Measurements from ENCODE around the gene PRDX3. TPM values are rescaled to one million over a fixed set of nuclear protein-coding genes. Genes with fewer than 3 reads are reported as not detected.
"Not testable (repeated sequence)": the region's sequence is repeated elsewhere in the genome, so short reads cannot be mapped to it uniquely, and the experiment has no call there.

Gene PRDX3
- total RNA-seq, 4 donors from 2014 or later, result 90.6 to 231 (median 141) TPM

DNA sequence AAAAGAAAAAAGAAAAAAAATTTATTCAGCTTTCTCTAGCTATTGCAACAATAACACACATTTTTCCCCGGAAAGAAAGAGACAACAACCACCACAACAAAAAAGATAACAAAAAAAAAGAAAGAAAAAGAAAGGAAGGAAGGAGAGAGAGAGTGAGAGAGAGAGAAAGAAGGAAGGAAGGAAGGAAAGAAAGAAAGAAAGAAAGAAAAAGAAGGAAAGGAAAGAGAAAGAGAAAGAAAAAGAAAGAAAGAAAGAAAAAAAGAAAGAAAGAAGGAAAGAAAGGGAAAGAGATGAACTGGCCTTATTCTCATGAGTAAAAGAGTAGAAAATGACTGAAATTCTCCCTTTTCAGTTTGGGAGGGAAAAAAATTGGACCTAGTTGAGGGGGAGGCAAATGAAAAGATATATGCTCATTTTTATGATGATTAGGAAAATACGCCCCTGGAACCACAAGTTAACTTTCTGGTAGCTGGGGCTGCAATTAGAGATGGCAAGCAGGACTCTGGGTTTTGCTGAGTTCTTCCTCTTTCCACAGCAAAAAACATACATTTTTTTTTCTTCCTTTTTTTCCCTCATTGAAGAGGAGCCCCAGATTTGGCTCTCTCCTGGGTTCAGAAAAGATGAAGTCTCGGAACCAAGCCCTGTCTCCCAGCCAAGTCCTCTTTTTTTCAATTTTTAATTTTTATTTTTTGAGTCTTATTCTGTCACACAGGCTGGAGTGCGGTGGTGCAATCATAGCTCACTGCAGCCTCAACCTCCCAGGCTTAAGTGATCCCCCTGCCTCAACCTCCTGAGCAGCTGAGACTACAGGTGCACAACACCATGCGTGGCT lies 12.6 kb upstream of the PRDX3 start:
- no peak for DNase-seq
- no peaks in the 10 kb centered on the region for H3K27me3 ChIP-seq
- H3K4me3 ChIP-seq, result no peak overlapping the region
- TF ChIP-seq, protein P1, sequence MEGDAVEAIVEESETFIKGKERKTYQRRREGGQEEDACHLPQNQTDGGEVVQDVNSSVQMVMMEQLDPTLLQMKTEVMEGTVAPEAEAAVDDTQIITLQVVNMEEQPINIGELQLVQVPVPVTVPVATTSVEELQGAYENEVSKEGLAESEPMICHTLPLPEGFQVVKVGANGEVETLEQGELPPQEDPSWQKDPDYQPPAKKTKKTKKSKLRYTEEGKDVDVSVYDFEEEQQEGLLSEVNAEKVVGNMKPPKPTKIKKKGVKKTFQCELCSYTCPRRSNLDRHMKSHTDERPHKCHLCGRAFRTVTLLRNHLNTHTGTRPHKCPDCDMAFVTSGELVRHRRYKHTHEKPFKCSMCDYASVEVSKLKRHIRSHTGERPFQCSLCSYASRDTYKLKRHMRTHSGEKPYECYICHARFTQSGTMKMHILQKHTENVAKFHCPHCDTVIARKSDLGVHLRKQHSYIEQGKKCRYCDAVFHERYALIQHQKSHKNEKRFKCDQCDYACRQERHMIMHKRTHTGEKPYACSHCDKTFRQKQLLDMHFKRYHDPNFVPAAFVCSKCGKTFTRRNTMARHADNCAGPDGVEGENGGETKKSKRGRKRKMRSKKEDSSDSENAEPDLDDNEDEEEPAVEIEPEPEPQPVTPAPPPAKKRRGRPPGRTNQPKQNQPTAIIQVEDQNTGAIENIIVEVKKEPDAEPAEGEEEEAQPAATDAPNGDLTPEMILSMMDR (IDR thresholded peaks at IDR 0.05), result no peak
- no peak for TF ChIP-seq POLR2A (IDR thresholded peaks at IDR 0.05)
- H3K9me3 ChIP-seq, result no peaks in the 10 kb centered on the region
- no peaks in the 10 kb centered on the region for H3K4me1 ChIP-seq
- H3K36me3 ChIP-seq, result no peaks in the 10 kb centered on the region
- intact Hi-C loops (cut with DNase I; ENCODE audit: low total_unique reads), result no loop called here
- no peak overlapping the region for H3K27ac ChIP-seq

DNA sequence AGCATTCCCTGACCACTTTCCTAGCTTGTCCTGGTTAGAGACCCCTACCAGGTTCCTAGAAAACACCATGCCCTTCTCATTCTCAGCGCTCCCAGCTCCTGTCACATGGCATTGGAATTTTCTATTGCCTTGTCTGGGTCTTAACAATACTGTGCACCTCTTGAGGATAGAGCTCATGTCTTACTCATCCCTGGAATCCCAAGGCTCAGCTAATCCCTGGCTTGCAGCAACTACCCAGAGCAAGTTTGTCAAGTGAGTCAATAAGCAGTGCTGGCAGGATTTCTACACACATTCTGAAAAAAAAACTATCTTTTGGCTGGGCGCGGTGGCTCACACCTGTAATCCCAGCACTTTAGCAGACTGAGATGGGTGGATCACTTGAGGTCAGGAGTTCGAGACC lies 11.7 kb upstream of the PRDX3 start:
- DNase-seq, result no peak
- Histone ChIP-seq H3K4me3 (no peak overlapping the region), H3K4me1 (no peaks in the 10 kb centered on the region), H3K27me3 (no peaks in the 10 kb centered on the region), H3K9me3 (no peaks in the 10 kb centered on the region), H3K36me3 (no peaks in the 10 kb centered on the region), H3K27ac (no peak overlapping the region)
- TF ChIP-seq, protein P1 (IDR thresholded peaks at IDR 0.05), result no peak
- no peak for TF ChIP-seq POLR2A (IDR thresholded peaks at IDR 0.05)
- intact Hi-C loops (cut with DNase I; ENCODE audit: low total_unique reads), result no loop called here

DNA sequence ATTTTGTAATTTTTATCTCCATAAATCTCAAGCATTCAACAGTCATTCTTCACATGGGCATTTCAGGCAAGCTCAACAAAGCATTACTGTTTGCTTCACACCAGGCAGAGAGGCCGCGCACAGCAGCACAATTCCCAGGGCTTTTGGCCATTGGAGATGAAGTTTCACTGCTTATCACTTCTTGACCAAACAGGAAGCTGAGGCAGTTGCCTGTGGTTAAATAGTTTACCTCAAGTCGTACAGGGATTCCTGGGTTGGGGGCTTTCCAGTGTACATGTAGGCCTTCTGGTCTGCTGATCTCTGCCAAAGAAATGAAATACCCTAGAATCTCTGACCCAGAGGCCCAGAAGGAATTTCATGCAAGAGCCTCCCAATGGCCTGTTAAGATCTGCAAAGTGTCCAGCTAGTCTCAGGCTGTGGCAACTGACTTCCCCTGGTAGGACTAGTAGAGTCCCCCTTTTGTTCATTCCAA lies 11.2 kb upstream of the PRDX3 start:
- no peak for DNase-seq
- TF ChIP-seq, protein P1 (IDR thresholded peaks at IDR 0.05), result no peak
- TF ChIP-seq POLR2A (IDR thresholded peaks at IDR 0.05), result no peak
- H3K9me3 ChIP-seq, result no peaks in the 10 kb centered on the region
- no peaks in the 10 kb centered on the region for H3K36me3 ChIP-seq
- intact Hi-C loops (cut with DNase I; ENCODE audit: low total_unique reads), result no loop called here
- H3K27me3 ChIP-seq, result no peaks in the 10 kb centered on the region
- no peaks in the 10 kb centered on the region for H3K4me1 ChIP-seq
- H3K27ac ChIP-seq, result no peak overlapping the region
- H3K4me3 ChIP-seq, result no peak overlapping the region

DNA sequence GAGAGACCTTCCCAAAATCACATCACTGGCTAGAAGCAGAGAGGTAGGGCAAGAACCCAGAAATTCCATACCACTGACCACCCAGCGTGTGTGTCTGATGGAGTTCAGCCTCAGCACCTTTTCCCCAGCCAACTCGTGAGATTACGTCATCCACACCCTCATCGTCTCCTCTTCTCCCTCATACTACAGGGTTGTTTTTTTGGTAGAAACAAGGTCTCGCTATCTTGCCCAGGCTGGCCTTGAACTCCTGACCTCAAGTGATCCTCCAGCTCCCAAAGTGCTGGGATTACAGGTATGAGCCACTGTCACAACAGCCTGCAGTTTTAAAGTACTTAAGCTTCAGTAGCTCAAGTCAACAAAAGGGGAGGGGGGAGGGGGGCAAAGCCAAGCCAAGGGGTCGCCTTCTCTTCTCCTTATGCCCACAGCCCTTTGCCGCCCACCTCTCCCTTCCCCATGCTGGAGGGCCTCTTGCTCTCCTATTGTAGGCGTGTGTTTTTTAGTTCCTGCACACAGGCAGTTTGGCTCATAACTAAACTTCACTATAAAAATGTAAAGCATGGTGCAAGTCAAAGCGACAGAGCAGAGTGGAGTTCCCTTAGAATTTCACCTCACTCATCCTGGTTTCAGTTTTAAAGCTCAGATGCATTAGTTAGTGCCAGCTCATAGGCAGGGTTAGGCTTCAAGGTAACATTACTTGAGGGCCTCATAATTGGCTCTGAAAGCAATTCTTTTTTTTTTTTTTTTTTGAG lies 5.2 kb upstream of the PRDX3 start:
- Histone ChIP-seq H3K27me3 (no peaks in the 10 kb centered on the region), H3K4me3 (no peak overlapping the region), H3K27ac (no peak overlapping the region), H3K9me3 (no peaks in the 10 kb centered on the region), H3K4me1 (no peaks in the 10 kb centered on the region), H3K36me3 (no peaks in the 10 kb centered on the region)
- DNase-seq, result no peak
- intact Hi-C loops (cut with DNase I; ENCODE audit: low total_unique reads), result no loop called here
- TF ChIP-seq, protein P1 (IDR thresholded peaks at IDR 0.05), result no peak
- no peak for TF ChIP-seq POLR2A (IDR thresholded peaks at IDR 0.05)

DNA sequence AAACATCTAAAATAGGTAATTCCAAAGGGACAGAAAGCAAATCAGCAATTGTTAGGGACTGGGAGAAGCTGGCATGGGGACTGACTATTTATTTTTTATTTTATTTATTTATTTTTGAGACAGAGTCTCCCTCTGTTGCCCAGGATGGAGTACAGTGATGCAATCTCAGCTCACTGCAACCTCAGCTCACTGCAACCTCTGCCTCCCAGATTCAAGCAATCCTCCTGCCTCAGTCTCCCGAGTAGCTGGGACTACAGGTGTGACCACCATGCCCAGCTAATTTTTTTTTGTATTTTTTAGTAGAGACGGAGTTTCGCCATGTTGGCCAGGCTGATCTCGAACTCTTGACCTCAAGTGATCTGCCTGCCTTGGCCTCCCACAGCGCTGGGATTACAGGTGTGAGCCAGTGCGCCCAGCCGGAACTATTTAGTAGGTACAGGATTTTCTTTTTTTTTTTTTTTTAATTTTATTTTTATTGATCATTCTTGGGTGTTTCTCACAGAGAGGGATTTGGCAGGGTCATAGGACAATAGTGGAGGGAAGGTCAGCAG lies 2.3 kb upstream of the PRDX3 start:
- intact Hi-C loops (cut with DNase I; ENCODE audit: low total_unique reads); H3K4me3 ChIP-seq; H3K27ac ChIP-seq; H3K36me3 ChIP-seq; H3K27me3 ChIP-seq; H3K4me1 ChIP-seq; DNase-seq; H3K9me3 ChIP-seq: not testable (repeated sequence)

Data from uterus (tissue), 4 donors.